SHP77 (cell line): ENCODE measurements around the gene HJV.
A peak's percentile ranks its signal among the peaks of the same experiment; 100 is the strongest.

ENCODE experiments used
- DNase-seq, 2 experiments: peaks; one replicate each; lab custom pipeline; 2025; lab: John Stamatoyannopoulos, UW

Gene HJV

GRCh38 chr1:146021050-146021445, 487 bp downstream of the HJV start:
- no peak for DNase-seq

DNA sequence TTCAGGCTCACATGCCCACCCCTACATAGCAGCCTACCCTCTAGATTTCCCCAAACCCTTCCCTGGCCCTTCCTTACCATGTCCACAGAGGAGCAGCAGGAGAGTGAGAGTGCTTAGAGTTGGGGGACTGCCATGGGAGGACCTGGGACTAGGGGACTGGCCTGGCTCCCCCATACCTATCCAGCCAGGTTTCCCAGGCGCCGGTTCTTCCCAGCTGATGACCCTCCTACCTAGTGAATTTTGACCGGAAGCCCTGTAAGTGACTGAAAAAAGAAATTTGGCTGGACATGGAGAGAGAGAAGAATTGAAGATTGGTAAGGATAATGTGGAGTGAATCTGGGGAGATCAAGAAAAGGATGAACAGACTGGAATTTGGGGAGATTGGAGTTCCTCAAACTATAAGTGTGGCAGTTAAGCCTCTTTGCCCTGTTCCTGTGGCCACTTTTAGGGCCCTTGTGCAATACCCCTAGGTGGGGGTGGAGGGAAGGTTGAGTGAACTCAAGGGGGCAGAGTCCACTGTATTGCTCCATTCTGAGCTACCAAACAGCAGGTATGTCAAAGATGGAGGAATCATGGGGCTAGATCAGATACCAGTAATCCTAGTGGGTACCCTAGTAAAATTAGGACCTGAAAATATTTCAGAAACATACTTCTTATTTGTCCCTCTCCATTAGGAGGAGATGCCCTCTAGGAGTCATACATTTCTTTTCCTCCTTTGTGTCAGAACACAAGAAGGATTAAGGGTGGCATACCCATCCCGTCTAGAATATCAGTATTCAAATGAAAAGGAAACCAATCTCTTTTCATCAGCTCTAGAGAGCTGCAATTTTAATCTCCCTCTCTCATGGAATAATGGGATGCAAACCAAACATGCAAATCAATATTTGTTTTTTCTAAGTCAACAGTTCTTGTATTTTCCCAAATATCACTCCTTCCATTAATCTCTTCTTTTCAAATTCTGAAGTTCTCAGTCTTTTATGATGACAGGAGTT, 1.2 kb downstream of the HJV start:
- DNase-seq = no peak

DNA sequence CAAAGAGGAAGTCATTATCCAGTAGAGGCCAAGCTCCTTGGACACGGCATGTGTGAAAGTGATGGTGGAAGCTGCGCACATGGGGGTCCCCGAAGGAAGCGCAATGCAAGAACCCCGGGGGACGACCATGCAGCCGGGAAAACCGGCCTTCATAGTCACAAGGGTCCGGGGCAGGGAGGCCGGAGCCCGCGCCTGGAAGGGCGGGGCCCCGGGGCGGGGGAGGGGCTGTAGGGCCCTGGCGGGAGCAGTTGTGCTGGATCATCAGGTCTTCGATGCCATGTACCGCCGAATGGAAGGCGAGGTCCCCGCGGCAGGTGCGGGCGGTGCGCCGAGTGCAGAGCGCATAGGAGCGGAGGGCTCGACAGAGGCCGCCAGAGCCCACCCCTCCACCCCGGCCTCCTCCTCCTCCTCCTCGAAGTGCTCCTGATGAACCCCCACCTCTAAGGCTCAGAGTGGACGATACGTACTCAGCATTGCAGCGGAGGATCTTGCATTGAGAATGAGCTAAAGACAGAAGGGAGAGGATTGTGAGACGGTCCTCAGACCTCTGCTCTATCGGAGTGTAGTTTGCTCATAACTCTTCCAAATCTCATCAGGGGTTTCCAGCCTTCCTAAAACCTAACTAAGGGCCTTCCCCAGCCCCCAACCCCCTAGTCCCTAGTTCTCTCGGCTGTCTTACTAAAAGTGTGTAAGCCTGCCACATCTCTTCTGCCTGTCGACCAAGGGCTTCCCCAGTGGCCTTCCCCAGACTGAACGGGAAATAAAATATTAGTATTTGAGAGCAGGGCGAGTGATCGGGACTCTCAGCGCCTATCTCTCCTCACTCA, 2.1 kb downstream of the HJV start:
- no peak for DNase-seq

DNA sequence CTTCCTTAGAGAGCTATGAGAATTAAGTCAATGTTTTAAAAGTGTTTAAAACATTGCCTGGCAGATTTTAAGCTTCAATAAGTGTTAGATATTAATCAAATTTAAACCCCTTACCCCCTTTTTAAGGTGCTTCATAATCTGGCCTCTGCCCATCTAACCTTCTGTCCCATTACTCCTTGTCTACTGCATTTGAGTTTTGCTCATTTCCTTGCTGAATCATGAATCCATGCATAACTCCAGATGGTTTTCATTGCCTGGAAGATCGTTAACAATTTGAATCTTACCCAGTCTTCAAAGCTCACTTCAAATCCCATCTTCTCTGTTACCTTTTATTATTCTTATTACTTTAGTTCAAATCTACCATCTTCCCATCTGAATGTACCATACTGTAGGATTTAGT, 4.6 kb downstream of the HJV start:
- no peak for DNase-seq

DNA sequence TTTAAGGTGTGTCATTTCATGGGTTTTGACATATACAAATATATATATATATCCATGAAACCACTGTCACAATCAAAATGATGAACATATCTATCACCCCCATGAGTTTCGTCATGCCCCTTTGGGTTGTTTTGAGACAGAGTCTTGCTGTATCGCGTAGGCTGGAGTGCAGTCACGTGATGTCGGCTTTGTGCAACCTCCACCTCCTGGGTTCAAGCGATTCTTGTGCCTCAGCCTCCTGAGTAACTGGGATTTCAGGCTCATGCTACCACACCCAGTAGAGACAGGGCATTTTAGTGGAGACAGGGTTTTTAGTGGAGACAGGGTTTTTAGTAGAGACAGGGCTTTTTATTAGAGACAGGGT, 8.0 kb downstream of the HJV start:
- peak in 1 of 2 experiments; percentile 21 for DNase-seq

- DNase-seq = peak; percentile 85 to 86
Measured at GRCh38 chr1:146012703-146013558, 8.6 kb downstream of the HJV start.

- no peak for DNase-seq
Measured at GRCh38 chr1:146010126-146010738, 11.3 kb downstream of the HJV start.

- no peak for DNase-seq
Measured at GRCh38 chr1:146007489-146008133, 13.9 kb downstream of the HJV start.

DNA sequence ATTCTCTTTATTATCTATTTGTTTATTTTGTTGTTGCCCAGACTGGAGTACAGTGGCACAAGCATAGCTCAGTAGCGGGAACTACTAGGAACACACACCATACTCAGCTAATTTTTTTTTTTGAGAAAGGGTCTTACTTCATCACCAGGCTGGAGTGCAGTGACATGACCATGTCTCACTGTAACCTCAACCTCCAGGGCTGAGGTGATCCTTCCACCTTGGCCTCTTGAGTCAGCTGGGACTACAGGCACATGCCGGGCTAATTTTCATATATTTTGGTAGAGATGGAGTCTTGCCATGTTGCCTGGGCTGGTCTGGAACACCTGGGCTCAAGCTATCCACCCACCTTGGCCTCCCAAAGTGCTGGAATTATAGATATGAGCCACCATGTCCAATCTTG, 19.8 kb downstream of the HJV start:
- no peak for DNase-seq

- DNase-seq = peak; percentile 20 to 76
Measured at GRCh38 chr1:145999321-146000024, 22.1 kb downstream of the HJV start.

DNA sequence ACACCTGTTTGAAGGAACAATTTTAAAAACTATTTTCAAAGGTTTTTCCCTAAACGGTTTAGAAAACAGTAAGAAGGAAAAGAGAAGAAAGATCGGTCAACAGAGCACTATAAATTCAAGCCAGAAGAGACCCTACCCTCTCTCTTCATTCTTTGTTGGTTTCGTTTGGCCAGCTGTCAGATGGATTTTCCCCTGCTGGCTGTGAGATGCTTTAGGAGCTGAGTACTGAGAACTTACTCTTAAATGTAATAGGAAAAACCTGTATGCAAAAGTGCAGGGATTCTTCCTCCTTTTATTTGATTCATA, 23.9 kb downstream of the HJV start:
- DNase-seq = peak; percentile 36 to 47

DNA sequence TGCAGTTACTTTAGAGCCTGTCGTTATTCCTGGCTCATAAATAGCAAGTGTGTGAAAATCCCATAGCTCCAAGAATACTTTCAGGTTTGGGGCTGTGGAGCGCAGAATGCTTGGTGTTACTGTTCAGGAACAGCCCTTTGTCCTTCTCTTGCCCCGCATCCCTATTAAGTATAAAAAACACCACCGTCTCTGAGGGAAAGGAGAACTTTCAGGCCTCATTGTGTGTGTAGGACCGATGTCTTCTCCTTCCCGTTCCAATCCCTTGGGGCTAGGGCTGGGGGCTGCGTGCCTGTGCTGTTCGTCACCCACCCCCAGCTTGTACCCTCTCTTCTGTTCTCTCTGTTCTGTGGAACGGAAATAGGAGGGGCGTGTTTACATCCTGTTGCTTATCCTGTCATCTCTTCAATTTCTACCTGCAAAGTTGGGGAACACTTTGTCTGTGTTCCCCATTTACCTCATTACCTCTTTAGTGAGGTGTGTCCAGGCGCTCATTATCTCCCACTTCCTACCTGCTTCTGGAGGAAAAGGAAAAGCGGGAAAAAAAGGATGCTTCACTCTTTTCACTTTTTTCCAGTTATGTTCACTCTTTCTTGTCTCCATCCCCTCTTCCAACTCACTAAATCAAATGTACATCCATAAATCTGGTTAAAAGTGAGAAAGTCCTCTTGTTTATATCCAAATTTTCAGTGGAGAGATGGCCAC, 24.4 kb downstream of the HJV start:
- peak; percentile 24 to 26 for DNase-seq

DNA sequence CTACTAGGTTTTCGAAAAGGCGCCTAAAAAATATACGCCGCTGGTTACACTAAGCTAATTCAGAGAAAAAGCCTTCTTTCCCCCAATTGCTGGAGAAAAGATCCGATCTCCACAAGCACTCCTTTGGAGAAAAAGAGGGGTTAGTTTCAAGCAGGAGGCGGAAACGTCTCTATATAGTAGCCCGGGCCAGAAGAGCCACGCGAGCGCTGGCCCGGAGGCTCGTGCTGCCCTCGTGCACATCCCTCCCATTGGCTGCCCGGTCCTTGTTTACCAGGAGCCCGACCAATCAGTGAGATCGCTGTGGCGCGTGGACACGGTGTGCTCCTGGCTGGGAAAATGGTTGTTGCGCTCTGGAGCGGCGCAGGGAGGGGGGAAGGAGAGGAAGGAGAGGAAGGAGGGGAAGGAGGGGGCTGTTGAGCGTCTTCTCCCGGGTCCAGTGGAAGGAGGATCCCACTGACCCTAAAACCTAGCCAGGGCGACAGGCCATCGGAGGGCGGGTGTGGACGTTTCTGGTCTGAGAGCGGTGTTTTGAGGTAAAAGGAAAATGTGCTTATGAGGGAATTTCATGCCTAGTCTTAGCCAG, 25.0 kb downstream of the HJV start, which contains the start of gene TXNIP:
TXNIP (minus strand) TSS at position 147 of the 583 bp plus-strand sequence. CDS start 313 bp downstream, outside the sequence.
- peak; percentile 100 for DNase-seq

DNA sequence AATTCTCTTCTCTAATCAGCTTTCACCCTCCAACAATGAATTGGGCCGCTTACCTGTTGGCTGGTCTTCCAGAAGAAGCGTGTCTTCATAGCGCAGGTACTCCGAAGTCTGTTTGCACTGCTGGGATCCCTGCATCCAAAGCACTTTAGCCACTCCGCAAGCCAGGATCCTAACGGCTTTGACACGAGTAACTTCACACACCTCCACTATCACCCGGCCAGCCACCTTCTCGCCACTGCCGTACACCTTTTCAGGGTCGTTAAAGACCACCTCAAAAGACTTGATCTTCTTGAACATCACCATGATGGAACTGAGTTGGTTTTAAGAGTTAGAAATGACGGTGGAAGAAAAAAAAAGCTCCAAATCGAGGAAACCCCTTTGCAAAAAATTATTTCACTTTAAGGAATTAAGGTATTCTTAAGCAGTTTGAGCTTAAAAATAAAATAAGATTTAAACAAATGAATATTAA, 25.5 kb downstream of the HJV start:
- DNase-seq = peak in 1 of 2 experiments; percentile 18

GRCh38 chr1:145995148-145995881, 26.2 kb downstream of the HJV start:
- DNase-seq = no peak

GRCh38 chr1:145994391-145995120, 27.0 kb downstream of the HJV start:
- no peak for DNase-seq

DNA sequence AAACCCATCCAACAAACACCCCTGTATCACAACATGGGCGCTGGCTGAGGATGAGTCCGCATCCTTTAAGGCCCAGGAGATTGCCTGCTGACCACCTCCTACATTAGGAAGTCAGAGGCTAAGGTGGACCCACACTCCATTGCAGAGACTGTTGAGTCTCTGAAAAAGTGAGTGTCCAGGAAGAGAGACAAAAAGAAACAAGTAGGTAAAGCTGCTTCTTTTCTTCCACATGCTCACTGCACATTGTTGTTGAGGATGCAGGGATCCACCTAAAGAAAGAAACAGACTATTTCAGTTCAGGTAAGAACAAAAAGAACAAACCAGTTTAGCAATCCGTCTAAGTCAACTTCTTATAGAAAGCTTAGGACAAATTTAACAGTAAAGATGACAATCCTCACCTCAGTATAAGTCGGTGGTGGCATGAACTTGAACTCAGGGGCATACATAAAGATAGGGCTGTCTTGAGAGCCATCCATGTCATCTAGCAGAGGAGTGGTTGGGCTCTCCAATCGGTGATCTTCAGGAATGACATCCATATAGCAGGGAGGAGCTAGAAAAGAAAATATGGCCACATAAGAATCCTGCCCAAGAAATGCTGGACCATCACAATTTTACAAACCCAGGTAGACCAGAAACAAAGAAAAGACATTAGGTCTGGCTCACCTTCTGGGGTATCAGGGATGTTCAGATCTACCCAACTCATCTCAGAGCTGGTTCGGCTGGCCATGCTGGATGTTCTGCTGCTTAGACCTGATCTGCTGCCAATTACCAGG, 27.7 kb downstream of the HJV start:
- no peak for DNase-seq
